HK-2 (cell line): Measurements from ENCODE around the gene LCORL.
"Not testable (repeated sequence)": the region's sequence is repeated elsewhere in the genome, so short reads cannot be mapped to it uniquely, and the experiment has no call there.

ENCODE experiments used
- DNase-seq: peaks from one replicate; pipeline ENCODE4 v3.0.0-alpha.2; 2018; ENCODE audit not compliant: unreplicated experiment

Gene LCORL

DNA sequence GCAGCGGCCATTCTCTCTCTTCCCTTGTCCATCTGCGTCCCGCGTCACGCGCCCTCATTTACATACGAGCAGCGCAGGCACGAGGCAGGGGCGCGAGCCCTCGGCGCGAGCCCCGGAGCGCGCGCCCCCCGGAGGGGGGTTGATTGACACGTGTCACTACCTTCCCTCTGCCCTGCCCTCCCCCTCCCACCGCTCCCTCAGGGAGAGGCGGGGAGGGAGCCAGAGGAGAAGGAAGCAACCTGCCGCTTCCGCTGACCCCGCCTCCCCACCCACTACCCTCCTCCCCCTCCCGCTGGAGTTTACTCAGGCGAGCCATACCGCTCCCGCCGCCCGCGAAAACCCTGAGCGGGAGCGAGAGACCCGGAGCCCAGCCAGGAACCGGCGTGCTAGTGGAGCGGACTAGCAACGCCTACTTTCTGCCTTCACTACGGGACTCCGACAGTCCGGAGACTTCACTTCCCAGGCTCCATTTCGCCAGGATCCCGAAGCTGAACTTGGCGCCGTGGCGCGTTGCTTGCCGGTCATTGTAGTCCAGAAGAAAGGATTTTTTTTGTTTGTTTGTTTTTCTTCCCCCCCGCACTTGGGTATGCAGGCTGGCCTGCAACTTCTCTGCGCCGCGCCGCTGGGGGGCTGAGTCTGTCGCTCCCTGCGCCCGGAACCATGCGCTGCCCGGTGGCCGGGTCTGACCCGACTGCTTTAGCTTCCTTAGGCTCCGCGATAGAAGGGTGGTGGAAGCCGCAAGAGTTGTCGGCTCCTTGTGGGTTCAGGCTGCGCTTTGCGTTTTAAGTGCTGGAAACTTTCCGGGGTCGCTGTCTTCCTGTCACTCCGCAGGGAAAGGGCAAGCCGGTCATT, at the start of gene LCORL:
Gene LCORL, minus strand, starts transcription at position 36 of the 852 bp plus-strand sequence. Its CDS starts 4 bp downstream, at position 32.
- DNase-seq: peak; percentile 95

DNA sequence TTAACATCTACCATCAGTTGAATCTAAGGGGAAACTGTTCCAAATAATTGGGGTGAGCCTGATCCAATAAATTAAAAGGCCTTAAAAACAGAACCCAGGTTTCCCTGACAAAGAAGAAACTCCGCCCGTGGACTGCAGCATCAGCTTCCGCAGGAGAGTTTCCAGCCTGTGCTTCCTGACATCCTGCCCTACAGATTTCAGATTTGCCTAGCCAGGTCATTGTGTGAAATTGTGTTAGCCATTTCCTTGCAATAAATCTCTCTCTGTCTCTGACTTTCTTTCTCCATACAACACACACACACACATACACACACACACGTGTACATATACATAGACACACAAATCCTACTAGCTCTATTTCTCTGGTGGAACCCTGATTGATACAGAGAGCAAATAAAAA, 48.3 kb upstream of the LCORL start:
- DNase-seq: no peak

DNA sequence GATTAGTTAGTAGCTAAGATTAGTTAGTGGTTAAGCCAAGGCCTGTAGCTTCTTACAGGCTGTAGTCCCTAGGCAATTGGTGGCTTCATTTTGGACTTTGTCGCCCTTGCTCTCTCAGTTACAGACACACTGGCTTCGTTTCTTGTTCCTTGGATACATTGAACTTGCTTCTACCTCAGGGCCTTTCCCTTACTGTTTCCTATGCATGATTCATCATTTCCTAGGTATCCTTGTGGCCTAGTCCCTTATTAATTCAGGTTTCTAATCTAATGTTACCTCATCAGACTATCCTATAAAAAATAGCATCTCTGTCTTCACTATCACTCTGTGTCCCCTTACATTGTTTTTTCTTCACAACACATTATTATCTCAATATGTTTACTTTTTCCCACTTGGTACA, 45.5 kb upstream of the LCORL start:
- no peak for DNase-seq

DNA sequence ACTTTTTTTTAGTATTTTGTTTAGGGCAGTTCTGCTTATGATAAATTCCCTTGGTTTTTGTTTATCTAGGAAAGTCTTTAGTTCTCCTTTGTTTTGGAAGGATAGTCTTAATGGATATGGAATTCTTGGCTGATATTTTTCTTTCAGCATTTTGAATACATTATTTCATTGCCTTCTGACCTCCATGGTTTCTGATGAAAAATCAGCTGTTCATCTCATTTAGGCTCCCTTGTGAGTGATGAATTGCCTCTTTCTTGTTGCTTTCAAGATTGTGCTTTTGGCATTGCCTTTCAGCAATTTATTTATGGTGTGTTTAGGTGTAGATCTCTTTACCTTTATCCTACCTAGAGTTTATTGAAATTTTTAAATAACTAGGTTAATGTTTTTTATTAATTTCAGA, 41.5 kb upstream of the LCORL start:
- DNase-seq: no peak

DNA sequence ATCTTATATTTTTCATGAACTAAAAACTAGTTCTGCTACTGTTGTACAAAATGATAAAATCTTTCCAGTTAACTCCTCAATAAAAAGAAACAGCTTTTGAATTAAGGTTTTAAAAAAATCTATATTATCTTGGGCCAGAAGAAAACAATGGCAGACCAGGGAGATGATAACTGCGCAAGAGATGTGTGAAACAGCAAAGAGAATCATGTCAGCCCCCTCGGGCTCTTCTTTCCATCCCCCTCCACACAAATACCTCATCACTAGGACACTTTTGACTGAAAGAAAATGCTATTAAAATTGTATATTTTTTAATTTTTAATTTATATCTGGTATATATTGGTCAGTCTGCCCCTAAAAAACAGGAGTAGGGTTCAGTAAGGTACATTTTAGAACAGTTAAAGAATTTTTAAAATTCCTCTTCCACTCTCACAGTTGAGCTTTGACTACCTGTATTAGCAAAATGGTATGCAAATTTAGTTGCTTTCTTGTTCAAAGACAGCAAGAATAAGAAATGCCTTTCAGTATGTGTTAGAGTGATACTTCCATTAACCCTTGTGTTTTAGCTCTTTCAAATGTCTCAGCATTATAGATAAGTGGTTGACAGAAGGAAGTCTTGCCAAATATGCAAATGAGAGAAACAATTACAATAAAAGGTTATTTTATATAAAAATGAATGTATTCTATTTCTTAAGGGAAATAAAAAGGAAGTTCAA, 36.4 kb upstream of the LCORL start:
- DNase-seq: no peak

DNA sequence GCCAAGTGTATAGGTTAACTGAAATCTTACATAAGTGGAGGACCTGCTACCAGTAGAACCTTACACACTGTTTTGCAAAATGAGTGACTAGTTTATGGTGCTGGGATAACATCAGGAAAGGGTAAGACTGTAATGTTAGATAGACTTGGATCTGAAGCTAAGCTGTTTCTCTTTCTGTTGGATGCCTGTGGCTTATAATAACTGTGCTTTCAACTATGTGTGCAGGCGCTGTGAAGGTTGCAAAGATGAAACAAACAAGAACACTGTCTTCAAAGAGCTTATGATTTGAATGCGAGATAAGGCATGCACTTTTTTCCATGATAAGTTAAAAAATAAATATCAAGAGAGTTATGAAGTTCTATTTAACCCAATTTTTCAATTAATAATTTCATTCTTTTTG, 34.5 kb upstream of the LCORL start:
- DNase-seq: no peak

DNA sequence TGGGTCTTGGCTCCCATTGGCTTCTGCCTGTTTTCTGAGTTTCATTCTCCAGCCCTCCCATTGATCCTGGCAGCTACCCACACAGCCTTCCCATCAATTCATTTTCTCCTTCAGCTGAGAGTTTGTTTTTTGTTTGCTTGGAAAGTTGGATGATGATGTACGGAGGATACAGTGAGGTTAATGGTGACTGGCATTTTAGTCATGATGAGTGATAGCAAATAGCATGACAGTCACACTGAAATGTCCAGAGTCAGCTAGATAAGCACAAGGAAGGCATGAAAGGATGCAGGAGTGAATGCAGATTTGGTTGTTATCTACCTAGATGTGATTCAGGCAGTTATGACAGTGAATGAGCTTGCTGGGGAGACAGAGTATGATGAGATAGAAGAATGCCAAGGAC, 30.6 kb upstream of the LCORL start:
- DNase-seq: no peak

DNA sequence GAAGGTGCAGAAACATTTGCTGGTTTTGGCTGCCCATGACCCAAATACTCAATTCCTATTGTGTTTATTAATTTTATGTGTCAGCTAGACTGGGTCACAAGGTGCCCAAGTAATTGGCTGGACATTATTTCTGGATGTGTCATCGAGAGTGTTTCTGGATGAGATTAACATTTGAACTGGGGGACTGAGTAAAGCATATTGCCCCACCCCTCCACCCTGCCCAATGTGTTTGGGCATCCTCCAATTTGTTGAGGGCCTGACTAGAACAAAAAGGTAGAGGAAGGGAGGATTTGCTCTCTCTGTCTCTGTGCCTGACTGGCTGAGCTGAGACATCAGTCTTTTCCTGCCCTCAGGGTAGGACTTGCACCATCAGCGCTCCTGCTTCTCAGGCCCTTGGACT, 29.7 kb upstream of the LCORL start:
- no peak for DNase-seq

DNA sequence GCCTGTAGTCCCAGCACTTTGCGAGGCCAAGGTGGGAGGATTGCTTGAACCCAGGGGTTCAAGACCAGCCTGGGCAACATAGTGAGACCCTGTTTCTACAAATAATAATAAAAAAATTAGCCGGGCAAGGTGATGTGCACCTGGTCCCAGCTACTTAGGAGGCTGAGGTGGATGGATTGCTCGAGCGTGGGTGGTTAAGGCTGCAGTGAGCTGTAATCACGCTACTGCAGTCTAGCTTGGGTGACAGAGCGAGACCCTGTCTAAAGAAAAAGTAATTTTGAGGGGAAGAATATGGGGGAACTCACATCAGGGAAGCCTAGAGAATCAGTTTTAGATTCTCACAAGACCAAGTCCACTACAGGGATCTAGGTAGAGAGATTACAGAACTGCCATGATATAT, 28.9 kb upstream of the LCORL start:
- no peak for DNase-seq

DNA sequence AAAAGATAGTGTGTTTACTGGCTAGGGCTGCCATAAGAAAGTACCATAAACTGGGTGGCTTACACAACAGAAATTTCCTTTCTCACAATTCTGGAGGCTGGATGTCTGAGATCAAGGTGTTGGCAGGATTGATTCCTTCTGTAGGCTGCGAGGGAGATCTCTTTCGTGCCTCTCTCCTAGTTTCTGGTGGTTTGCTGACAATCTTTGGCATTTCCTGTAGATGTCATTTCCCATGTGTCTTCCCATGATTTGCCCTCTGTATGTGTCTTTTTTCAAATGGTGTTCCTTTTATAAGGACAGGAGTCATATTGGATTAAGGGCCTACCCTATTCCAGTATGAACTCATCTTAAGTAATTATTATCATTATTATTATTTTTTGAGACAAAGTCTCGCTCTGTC, 27.9 kb upstream of the LCORL start:
- no peak for DNase-seq

DNA sequence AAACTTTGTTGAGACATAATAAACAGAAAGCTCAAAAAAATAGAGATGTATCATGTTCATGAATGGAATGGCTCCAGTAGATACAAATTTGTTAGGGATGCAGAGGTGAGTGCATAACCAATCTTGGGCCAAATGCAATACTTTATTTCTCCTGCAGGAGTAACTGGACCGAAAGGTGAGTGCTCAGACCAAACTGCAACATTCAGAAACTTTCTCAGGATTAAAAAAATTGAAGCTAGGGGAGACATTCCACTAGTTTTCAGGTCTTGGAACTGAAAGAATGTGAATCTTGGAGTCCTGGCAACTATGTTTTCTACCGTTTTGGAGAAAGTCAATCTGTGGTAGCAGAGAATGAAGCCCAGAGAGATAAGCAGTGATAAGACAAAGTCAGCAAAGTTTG, 21.2 kb upstream of the LCORL start:
- DNase-seq: no peak

DNA sequence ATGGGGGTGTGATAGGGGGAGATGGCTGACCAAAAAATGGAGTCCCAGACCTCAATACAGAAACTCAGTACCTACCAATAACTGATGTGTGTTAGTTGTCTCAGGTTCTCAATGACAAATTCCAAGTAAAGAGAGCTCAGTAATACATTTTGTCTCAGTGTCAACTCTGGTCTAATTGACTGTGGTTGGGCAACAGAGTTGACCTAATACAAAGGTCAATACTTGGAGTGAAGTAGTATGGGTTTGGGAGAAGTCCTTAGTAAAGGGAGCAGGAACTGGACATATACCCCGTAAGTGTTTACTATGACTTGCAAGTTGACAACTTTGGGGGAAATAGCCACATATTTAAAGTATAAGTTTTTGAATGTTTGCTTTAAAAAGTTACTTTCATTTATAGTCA, 20.5 kb upstream of the LCORL start:
- DNase-seq: no peak

DNA sequence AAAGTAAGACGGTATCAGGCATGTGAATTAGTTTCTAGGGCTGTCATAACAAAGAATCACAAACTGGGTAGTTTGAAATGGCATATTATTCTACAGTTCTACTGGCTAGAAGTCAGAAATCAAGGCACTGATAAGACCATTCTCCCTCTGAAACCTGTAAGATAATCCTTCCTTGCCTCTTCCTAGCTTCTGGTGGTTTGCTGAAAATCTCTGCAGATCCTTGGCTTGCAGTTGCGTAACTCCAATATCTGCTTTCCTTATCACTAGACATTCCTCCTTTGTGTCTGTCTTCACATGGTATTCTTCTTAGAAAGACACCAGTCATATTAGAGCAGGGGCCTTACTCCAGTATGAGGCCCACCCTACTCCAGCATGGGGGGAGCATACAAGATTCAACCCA, 19.6 kb upstream of the LCORL start:
- DNase-seq: no peak

DNA sequence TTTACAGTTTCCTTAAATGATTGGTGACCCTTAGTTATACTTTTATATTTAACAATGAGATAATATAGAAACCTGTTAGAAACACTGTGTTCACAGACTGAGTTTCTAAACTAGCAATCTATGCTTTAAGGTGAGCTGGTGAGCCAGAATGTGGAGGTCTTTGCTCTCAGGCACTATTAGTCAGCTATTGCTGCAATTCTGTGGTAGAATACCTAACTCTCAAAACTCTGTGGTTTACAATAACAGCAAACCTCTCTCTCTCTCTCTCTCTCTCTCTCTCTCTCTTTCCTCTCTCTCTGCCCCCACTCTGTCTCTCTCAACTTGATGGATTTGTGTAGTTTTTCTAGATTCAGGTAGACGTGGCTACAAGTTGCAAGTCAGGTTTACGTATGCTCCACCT, 17.6 kb upstream of the LCORL start:
- no peak for DNase-seq

DNA sequence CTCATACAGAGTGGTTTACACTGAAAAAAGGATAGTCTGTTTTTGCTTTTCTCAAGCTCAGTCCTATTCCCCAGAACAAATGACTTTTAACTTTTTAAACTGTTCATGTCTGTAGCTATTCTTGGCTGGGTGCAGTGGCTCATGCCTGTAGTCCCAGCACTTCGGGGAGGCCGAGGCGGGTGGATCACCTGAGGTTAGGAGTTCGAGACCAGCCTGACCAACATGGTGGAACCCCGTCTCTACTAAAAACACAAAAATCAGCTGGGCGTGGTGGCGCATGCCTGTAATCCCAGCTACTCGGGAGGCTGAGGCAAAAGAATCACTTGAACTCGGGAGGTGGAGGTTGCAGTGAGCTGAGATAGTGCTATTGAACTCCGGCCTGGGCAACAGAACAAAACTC, 14.8 kb upstream of the LCORL start:
- DNase-seq: not testable (repeated sequence)

DNA sequence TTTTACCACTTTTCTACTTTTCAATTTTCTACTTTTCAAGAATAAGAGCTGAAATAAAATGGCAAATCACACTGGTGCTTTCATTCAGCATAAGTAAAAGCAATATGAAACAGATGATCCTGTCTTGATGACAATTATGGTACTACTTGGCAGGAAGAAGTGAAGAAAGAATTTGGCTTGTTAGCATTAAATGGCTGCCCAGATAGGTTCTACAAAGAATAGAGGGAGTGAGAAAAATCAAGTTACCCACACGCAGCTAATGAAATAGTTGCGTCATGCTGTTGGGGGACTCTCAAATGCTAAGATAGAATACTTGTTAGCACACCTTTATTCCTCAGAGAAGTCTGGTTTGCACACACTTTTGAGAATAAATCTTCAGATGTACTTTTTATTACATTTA, 12.5 kb upstream of the LCORL start:
- no peak for DNase-seq

DNA sequence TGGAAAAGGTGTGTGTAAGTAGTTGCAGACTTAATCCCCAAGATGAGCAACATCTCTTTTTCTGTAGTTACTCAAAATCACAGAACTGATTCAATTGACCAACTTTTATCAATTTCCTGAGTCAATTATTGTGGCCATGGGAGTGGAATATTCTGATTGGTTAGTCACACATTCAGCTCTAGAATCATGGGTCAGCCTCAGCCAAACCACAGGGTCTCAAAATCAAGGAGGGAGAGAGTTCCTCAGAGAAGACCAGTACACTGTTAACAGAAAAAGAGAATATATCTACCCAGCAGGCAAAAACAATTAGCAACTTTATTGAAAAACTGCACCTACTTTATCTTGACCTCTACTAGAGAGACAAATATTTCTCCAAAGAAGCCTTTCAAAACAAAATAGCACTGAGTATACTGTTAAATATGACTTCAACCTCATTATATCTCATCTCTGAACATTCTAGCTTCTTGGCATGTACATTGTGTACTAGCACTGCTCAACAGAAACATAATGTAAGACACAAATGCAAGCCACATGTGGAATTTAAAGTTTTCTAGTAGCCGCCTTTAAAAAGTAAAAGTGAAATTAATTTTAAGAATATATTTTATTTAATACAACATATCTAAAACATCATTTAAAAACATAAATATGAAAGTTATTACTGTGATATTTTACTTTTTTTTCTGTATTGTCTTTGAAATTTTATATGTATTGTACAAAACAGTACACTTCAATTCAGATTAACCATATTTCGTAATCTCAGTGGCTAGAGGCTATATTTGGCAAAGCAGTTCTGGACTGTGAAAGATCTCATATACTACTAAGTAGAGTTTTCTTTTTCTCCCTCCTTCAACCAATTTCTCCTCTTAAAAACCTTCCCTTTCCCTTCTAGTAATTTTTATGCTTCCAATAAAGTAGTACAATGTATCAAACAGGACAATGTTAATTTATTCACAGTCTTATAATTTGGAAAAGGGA, 11.8 kb upstream of the LCORL start:
- no peak for DNase-seq

DNA sequence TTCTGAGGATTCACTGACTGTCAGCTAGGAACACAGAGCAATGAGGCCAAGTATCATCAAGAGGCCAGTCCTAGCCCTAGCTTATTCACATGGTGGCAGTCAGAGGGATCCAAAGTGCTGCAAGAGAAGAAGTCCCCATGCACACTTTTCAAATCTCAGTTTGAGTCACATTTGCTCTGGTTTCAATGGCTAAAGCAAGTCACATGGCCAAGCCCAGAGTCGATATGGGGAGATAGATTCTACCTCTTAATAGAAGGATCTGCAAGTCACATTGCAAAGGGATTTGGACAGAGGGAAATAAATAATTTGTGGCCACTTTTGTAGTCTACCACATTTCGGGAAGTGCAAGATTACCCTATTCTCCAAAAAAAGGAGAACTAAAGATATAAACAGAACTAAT, 3.7 kb upstream of the LCORL start:
- no peak for DNase-seq

DNA sequence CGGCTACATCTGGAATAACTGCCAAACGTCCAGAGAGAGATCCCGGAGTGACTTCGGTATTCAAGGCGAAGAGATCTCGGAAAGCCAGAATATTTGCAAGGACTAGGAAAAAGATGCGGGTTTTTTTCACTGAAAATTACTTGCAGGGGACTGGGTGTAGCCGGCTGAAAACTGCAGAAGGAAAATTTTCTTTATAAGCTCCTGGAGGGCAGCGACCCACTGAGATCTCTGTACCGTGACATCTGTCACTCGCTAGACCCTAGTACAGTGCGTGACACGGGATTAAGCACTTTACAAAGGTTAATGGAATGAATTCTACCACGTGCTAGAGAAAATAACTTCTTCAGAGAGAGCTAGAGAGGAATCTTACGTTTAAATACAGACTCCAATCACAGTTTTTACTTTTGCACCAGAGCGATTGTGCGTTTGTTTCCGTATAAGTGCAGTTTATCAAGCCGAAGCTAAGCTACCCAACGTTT, 1.1 kb upstream of the LCORL start:
- DNase-seq: no peak

DNA sequence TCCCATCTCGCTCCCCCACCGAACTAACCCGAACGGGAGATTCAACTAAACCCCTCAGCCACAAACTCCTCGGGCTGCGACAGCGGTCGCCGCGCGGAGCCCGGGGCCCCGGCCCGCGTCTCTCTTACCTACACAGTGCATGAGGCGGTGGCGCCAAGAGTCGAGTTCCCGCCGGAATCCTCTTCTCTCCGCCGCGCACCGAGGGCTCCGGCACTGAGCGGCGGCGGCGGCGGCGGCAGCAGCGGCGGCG, 160 bp downstream of the LCORL start:
- DNase-seq: no peak

DNA sequence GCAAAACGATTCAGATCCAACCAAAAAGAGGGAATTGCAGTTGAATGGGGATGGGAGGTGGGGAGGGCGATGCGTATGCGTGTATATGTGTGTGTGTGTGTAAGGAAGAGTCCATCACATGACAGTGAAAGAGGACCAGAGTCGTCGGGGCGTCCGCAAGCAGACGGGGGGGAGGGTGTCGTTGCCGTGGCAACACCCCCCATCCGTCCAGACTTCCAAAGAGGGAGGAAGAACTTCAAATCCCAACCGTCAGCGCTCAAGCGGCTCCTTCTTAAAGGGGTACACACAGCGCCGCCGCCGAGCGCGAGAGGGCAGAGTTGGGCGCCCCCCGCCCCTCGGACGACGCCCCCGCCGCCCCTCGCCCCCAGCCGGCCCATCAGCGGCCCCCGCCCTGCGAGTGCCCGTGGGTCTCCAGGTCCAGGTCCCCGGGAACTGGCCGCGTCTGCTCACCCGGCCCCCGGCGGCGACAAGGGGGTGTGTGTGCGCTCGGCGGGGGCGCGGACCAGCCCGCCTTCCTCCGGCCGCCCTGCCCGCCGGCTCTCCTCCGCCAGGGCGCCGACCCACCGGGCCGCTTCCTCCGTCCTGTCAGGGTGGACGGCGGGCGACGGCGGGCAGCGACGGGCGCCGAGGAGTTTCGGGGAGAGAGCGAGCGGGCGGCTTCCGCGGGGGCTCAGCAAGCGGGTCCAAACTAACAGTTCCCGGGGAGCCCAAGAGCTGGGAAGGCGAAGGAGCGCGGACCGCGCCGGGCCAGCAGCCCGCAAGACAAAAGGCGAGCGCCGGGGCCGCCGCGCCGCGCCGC, 685 bp downstream of the LCORL start:
- peak; percentile 72 for DNase-seq
